Activated CD4-positive, CD25-positive, alpha-beta regulatory T cell treated with anti-CD3 and anti-CD28 coated beads, Interleukin-2, amount 50 U/mL, for 24 hours (primary cell): ENCODE data around the gene SYT15.

Experiments
- ATAC-seq, 2 donors: fragments of 150-1000 bp; cut with Tn5 transposase; one replicate each; pipeline ENCODE4 v1.10.0; 2021; ENCODE audit warnings: mild to moderate bottlenecking in 1 of 2, moderate library complexity in 1 of 2

SYT15 gene

DNA sequence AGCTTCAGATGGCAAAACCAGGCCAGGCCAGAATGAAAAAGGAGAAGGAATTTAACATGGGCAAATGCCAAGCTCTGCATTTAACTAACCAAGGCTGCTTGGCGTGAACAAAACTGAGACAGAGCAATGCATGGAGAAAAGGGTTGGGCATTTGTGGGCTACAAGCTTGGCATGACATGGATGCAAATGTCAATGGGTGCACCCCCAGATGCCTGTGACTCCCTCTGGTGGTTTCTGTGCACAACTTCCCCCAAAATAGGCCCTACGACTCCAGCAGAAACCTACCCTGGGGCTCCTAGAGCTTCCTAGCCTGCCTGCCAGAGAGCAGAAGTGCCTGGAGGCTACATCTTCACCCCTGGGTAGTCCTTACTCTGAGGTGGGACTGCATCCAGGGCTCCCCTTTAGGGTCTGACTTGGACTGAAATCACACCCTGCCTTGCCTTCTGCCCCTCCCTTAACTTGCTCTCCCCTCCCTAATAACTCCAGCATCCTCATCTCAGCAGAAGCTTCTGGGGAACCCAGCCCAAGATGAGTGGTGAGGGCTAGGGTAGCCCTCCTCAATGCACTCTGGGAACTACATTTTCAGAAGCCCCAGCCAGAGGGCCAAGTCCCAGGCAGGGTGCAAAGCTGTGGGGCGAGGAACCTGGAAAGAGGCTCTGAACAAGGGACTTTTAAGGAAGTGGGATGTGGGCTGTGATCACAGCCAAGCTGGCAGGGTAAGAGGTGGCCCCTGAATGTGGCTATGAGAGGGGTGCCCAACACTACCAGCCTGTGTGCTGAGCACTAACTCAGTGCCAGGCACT lies 33.7 kb upstream of the SYT15 start:
- no peak for ATAC-seq

DNA sequence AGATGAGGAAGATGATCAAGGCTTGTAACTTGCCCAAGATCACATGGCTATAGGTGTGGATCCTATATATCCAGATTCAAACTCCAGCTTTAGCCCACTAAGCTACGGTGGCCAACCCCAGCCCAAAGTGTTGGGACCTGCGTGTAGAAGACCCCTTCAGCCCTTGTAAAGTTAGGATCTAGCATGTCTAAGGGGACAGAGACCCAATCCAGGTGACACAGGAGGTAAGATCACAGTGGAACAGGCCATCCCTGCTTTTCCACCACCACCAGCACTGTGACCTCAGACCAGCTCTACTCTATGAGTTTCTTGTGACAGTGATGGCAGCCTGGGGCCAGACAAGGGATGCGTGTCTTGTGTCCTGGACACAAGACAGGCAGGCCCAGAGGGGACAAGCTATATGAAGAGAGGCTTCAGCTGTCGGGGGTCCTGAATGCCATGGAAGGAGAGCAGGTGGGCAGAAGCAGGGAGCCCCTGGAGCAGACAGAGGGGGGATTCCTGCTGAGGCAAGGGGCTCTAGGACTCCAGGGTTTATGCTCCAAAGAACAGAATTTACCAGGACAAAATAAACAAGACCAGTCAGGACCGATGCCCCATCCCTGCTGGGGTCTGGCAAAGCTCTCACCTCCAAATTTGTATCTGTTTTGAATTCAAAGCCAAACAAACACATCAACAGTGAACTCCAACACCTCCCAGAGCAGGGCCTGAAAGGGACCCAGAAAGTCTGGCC lies 32.9 kb upstream of the SYT15 start:
- no peak for ATAC-seq

DNA sequence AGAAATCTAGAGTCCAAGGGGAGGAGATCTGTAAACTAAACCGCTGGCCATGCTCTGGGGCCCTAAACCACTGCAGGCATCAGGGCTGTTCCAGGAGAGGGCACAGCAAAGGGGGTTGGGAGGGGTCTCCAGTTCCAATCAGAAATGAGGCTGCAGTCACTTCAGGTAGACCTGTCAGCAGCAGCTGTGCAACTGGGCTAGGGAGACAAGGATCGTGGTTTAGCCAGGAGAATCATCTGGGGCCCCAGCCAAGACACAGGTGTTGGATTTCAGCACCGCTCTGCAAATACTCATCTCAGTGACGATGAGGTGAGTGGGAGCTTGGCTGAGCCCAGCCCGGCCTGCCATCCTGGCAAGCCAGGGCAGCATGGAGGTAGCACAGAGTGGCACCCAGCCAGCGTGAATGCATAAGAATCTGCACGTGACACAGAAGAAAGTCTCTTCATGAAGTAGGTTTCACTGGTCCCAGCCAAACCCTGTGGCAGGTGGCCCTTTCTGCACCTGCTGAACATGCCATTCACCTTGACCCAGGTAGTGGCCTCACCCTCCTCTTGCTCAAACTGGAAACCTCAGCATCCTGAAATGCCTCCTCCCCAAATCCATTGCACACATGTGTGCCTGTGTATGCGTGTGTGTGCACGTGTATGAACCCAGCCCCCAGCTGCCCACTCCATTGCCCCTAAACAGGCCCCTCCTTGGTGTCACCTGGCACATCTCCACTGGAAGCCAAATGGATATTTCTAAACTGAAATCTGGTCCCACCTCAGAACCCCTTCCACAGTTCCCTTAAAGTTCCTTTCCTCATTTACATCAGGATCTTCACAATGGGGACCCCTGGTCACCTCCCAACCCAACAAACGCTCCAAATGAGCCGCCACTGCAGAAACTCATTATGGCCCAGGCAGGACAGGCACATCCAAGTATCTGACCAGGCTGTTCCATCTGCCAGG lies 32.1 kb upstream of the SYT15 start:
- no peak for ATAC-seq

DNA sequence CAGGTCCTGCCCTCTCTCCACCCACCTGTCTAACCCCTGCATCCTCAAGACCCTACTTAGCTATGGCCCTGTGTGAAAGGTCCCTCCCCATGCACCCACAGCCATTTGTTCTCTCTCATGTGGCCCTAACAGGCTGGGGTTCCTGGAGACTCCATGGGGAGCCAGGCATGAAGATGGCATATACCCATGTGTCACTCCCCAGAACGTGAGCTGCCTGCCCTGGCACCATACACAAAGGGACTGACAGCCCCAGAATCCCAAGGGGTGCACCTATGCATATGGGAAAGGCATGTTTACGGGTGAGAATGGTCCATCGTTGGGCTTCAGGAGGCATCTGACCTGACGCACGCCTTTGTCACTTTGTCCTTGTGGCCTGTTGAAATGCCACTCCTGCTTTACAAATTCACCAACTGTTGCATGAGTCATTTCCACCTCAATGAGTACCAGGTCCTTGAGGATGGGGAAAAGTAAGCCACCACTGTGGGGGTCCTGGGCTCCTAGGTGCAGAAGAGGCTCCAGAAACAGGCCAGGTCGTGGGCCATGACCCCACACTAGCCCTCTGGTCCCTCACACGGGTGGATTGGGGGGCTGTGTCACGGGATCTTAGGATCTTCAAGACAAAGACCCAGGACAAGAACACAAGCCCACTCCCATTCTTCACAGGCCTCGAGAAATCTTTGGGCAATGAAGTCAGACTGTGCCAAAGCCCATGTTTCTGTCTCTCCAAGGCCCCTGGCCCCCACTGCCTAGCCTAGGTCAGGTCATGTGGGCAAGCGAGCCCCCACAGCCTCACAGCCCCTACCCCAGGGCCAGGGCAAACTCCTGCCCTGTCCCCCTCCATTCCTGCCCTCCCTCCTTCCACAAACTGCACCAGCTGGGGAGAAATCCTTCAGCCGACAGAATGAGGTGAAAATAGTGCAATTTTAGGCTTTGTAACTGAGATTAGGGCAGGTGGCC lies 31.1 kb upstream of the SYT15 start:
- ATAC-seq, result no peak

DNA sequence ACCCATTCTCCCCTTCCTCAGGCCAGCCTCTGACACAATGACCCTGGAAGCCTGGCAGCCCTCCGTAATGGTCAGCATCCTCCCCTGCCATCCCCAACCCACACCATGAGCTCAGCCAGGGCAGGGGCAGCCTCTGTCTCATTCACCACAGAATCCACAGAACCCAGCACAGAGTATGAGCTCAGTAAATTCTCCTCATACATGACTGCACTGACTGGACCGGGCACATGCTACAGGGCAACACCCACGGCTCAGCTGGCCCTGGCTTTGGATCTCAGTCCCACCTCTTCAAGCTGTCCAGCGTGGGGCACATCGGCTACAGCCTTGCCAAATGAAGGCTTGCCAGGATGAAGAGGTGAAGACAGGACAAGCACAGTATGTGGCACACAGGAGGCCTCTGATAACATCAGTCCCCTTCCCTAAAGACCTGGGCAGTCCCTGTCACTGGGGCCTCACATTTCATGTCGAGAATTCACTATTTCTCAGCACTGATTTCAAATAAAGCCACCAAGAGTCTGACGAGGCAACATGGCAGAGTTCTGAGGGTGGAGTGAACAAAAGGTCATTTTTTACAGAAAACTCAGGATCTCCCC lies 30.3 kb upstream of the SYT15 start:
- no peak for ATAC-seq

DNA sequence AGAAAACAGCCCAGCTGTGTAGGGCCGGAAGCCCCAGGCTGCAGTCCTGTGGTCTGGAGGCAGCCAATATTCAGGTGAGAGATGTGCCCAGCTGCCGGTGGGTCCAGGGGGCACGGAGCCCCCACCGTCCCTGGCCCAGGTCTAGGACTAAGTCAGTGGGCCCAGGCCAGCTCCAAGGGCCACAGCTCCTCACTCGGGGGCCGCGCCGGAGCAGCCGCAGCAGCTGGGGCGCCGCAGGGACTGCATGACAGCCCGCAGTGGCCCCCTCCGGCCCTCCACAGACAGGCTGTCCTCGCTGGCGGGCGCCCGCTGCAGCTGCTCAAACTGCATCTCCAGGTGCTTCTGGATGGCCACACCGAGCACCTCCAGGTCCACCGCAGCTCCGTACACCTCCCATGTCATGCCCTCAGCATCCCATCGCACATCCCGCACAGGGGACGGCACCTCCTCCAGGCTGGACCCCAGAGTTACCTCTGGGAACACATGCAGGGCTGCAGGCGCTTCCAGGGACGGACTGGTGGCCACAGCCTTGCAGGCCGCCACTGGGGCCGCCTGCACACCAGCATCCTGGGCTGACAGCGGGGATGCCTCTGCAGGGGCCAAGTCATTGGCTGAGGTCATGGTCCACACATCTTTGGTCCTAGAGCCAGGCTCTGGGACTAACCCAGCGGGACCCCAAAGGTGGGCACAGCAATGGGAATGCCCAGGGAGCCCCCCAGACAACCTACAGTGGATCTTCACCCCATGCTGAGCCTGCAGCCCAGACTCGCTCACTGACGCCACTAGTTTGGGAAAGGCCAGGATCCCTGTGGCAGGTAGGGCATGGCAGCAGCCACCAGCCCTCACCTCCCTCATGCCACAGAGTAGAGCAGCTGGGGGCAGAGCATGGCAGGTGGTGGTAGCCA lies 29.5 kb upstream of the SYT15 start:
- ATAC-seq, result no peak

DNA sequence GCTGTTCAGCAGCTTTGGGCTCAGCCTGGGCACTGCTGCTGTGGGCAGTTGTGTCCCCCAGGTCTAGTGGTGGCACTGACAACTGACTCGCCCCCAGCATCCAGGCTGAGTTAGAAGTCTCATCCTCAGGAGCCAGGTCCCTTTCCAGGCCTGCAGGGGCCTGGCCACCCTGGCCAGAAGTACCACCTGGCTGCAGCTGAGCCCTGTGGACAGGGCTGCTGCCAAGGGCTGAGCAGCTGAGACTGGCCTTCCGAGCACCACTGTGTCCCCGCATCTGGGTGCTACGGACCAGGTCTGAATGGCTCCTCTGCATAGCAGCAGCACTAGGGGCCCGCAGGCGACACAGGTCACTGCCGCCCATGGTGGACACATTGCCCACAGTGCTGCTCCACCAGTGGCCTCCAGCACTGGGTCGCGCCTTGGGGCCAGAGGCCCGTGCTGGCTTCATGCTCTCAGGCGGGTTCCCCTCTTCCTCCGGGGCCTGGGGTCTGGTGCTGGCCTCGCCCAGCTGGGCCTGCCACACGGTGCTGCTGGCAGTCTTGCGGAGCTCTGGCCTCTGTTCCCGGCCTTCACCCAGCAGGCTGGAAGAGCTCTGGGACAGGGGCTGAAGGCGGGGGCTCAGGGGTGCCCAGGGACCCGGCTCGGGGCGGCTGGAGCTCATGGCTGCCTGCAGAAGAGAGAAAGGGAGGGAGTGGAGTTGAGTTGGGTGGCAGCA lies 28.7 kb upstream of the SYT15 start:
- no peak for ATAC-seq

DNA sequence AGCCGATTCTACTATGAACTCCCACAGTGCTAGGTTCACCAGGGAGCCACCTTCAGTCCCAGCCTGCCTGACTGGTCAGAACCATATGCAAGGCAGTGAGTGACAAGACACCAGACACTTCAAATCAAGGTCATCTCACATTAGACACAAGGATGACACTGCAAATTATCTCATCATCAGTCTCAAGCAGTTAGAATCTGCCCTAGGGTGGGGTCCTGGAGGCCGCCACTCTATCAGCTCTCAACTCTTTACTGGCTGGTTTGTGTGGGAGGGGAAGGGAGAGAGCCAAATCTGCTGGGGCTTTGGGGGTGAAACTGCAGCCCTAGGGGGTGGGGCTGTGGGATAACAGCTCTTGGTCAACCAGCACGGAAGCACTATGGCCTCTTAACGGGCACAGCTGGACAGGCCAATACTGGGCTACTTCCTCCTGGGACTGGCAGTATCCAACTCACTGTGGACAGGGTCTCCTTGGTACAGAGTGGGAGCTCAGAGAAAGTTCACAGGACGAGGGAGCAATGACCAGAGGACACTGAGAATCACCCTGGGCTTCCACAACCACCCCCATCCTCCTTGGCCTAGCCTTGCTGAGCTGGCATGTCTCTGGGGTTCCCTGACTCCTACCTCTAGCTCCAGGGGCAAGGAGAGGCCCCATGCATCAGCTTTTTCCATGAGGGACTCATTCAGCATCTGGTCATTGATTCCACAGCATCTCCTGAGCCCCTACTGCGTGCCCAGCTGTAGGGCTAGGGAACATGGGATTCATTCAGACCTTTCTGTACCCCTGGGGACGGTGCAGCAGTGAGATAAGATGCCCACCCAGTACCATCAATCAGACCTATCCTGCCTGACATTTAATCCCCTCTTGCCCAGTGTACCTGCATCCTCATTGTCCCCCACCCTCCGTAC lies 27.9 kb upstream of the SYT15 start:
- ATAC-seq, result no peak

DNA sequence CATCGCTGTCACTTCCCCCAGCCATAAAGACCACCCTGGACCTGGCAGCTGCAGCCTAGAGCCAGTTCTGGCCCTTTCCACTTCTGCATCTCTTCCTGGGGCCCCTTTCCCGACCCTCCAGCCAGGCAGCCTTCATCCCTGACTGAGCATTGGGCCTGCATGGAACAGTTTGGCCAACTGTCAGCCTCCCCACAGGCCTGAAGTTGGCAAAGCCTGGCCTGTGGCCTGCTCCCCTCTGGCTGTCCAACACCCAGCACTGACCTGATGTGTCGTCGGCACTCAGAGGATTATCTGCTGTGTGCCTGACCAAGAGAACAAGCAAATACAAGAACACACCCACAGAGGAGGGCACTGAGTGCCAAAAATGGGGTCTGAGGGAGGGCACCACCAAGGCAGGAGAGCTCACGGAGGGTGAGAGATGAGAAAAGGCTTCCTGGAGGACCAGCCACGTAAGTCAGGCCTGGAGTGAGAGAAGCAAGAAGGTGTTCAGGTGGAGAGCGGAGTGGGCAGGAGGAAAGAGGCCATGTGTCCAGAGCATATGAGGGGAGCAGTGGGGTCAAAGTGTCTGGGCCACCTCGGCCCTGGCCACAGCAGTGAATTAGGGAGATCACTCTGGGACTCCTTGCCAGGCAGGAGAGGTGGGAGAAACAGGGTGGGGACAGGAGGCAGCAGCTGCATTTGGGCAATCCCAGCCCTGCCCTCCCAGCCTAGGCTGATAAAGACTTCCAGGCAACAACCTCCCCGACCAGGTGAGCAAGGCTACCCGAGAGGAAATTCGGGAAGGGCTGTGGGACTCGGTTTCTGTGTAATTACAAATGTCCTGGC lies 27.0 kb upstream of the SYT15 start:
- ATAC-seq, result no peak

DNA sequence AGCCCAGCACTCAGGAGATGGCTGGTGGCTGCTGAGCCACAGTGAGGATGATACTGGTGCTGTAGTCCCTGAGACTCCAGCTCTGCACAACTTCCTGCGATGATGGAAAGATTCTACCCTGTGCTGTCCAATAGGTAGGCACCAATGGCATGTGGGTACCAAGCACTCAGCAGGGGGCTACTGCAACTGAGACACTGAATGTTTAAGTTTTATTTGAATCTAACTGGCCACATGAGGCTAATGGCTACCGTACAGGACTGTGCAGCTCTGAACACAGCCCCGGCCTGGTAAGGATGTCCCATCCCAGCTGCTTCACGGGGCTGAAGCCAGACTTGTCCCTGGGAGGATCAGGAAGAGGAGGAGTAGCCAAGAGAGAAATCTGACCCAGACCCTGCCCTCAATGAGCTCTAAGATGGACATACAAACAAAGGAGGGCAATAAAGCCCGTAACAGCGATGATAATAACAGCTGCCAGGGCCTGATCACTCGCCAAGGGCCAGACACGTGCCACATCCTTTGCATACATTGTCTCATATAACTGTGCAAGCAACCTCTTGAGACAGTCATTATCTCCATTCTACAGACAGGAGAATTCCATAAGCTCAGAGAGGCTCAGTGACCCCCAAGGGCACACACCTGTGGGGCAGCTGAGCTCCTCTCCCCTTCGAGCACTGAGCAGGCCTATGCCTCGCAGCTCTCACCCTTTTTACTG lies 26.2 kb upstream of the SYT15 start:
- ATAC-seq, result no peak

DNA sequence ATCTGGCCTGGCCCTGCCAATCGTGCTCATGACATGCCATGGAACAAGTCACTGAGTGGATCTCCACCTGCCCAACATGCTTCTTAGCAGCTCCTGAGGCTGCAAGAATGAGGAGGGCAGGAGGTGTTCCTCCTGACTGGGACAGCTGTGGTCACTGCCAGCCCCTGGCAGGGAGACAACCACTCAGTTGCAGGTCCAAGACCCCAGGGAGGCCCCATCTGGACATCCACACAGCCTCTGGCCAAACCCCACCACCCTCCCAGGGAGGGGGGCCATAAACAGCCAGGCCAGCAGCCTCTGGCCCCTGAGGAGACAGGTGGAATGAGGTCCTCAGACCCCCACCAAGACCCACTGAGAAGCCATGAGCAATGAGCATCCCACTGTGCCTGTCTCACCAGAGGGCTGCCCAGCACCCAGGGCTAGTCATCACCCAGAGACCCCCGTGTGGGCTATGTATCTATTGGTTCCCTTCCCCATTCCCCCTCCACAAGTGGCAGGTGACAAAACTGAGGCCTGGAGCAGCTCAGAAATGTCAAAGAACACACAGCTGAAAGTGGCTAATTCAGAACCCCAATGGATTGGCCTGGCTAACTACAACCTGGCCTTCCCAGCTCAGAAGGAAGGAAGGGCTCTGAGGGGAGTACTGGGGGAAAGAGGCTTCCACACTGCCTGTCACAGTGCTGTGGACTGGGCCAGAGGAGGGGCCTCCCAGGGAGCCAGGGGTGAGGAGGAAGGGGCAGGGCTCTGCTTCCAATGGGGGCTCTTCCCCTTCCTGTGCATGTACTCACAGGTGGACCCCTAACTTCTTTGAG lies 25.5 kb upstream of the SYT15 start:
- no peak for ATAC-seq

DNA sequence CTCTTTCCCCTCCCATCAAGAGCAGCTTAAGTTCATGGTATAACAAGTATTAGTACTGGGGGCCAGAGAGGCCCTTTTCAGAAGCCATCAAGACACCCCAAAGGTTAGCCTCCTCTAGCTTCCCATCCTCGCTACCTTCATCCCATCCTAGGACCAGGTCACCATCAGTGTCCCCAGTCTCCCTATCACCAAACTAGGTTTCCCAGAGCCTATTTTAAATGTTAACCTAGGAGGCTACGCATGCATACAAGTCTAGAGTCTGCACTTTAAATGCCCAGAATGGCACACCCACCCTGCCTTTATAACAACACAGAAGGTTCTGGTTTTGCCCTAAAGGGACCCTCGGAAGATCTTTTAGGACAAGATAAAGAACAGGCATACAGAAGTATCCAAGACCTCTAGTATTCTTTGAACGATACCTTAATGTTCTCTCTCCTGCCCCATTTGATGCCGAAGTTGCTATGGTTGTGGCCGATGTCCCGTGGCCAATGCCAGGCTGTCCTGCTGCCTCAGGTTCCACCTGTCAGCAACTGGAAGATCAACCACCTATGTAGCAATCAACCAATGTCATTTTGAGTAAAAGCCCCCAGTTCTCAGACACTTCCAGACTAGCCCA lies 24.7 kb upstream of the SYT15 start:
- ATAC-seq, result no peak

DNA sequence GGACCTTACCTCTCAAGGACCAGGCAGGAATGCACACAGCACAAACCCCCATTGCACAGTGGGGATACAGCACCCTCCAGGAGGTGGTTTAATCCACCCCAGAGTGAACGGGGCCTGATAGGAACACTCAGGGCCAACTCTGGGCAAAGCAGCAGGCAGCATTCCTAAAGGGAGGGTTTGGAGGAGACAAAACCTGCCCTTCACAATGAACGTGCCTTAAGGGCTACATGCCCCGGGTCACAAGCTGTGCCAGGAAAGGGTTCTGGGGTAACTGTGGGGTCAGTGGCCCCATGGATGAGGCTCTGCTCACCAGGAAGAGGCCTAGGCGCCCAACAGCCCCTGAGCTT lies 23.6 kb upstream of the SYT15 start:
- ATAC-seq, result no peak

DNA sequence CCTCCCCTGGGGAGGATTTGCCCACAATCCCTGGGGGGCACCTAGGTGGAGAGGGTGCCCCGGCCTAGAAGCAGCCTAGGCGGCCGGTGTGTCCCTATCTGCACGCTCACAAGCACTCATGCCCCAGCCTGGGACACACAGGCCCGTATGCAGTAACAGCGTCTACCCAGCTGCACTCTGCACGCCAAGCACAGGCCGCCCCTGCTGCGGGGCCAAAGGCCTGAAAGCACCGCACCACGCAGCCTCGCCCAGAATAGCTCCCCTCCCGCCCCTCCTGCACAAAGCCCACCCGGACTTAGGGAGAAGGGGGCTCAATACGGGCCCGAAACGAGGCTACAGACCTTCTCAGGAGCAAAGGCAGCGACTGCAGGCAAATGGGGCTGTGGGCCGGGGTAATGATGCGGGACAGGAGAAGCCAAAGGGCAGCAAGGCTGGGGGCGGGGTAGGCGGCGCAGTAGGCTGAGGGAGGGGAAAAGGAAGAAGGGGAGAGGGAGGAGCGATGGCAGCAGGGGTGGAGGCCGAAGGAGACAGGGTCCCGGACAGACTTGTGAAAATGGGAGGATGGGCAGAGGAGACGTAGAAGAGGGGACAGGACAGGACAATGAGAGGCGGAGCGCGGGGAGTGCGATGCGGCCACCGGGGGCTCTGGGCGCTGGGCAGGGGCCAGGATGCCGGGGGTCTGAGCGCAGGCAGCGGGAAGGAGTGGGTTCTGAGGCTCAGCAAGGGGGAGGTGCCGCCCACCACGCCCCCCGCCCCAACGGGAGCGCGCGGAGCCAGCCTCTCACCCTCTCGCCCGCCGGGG lies 23.0 kb upstream of the SYT15 start:
- no peak for ATAC-seq
